H1 (cell line): ENCODE data around the gene NUP62CL. TPM values are rescaled to one million over a fixed set of nuclear protein-coding genes. Genes with fewer than 3 reads are reported as not detected.

ENCODE experiments used
- ATF2 ChIP-seq: IDR thresholded peaks from 2 replicates; pipeline ENCODE4 v1.6.1; 2012; ENCODE audit warnings: low read length, inconsistent platforms
- GABPA ChIP-seq: IDR thresholded peaks from 2 replicates; pipeline ENCODE4 v1.6.1; 2011; ENCODE audit warnings: mild to moderate bottlenecking, low read length, moderate library complexity, borderline replicate concordance; ENCODE audit not compliant: insufficient read depth
- HDAC2 ChIP-seq, 2 experiments: fragments of 300-600 bp in 1 of 2; sonication (generic) in 1 of 2; IDR thresholded peaks; 2 replicates each; pipeline ENCODE4 v1.6.1; 2011 to 2012; ENCODE audit warnings: low read depth in 2 of 2, low read length in 2 of 2, mild to moderate bottlenecking in 2 of 2, moderate library complexity in 2 of 2, borderline replicate concordance in 1 of 2, inconsistent platforms in 1 of 2
- MAX ChIP-seq: IDR thresholded peaks from 2 replicates; pipeline ENCODE4 v1.6.1; 2012; ENCODE audit warnings: inconsistent platforms
- NANOG ChIP-seq: IDR thresholded peaks from 2 replicates; pipeline ENCODE4 v1.6.1; 2011; ENCODE audit warnings: low read length, low read depth, mild to moderate bottlenecking, inconsistent platforms; ENCODE audit not compliant: insufficient read depth, poor library complexity, severe bottlenecking
- POLR2AphosphoS5 ChIP-seq: IDR thresholded peaks from 2 replicates; pipeline ENCODE4 v1.6.1; 2011; ENCODE audit warnings: low read depth, low read length
- RFX5 ChIP-seq: IDR thresholded peaks from 2 replicates; pipeline ENCODE4 v1.6.1; 2011; ENCODE audit warnings: low read depth, low read length, improper control_type of control experiment, borderline replicate concordance
- SP1 ChIP-seq: IDR thresholded peaks from 2 replicates; pipeline ENCODE4 v1.6.1; 2011; ENCODE audit warnings: low read depth, low read length
- SUZ12 ChIP-seq: fragments of 200-600 bp; sonication (generic); IDR thresholded peaks from 2 replicates; pipeline ENCODE4 v1.6.1; 2012; ENCODE audit warnings: mild to moderate bottlenecking, inconsistent platforms, low read length, moderate library complexity, mixed read lengths
- TAF1 ChIP-seq: IDR thresholded peaks from 2 replicates; pipeline ENCODE4 v1.6.1; 2011; ENCODE audit warnings: mild to moderate bottlenecking, low read depth, low read length
- polyA plus RNA-seq, 7 experiments: library from polyadenylated mRNA; depleted of rRNA in 3 of 7; stranded (reverse) in 5 of 7; unstranded in 2 of 7; fragments of >200 nt in 5 of 7; fragments of 200-250 nt in 2 of 7; gene quantifications; 1 replicate in 5 of 7; 2 replicates in 1 of 7; 4 replicates in 1 of 7; pipeline versions ENCODE4 v1.2.1 to v1.2.3, GENCODE V29; 2011 to 2013; ENCODE audit warnings: missing spikeins in 2 of 7, mixed read lengths in 2 of 7
- total RNA-seq: library from RNA; stranded (reverse); fragmentation: NEBNext Ultra II Directional; extraction: Animal tissue kit (Norgen Biotek cat#: 25700); gene quantifications from 2 replicates; pipeline ENCODE4 v1.2.1, GENCODE V29; 2021
- TF ChIP-seq, protein P1 (sequence below): IDR thresholded peaks from 2 replicates; pipeline ENCODE4 v1.6.1; 2012; ENCODE audit warnings: inconsistent platforms

NUP62CL gene
- total and polyA plus RNA-seq, 2 of the 8 experiments (the other 6 are each of a cell fraction or from before 2014, with no cell fraction given) = 3.3 to 6.2 TPM

GRCh38 chrX:107205770-107206696, at the start of gene NUP62CL, which contains the start of gene DNAAF6 (continued):
- TF ChIP-seq ATF2 (no peak), SP1 (peak; percentile 24; the same call in 1 of the 2 replicates), HDAC2 (IDR thresholded peaks at IDR 0.05; ENCODE audit: borderline replicate concordance in 1 of 2, low read depth in 2 of 2, low read length in 2 of 2) (0 out of 4 replicates have a peak, but pooled peaks of 1 of the 2 experiments have one; percentile 45), RFX5 (peak; percentile 55; the same call in 1 of the 2 replicates), MAX (0 out of 2 replicates have a peak, but pooled peaks have one; percentile 21), POLR2AphosphoS5 (peak; percentile 68), NANOG (no peak), GABPA (no peak), SUZ12 (no peak), TAF1 (peak; percentile 78)
- TF ChIP-seq, protein P1, sequence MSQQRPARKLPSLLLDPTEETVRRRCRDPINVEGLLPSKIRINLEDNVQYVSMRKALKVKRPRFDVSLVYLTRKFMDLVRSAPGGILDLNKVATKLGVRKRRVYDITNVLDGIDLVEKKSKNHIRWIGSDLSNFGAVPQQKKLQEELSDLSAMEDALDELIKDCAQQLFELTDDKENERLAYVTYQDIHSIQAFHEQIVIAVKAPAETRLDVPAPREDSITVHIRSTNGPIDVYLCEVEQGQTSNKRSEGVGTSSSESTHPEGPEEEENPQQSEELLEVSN = peak; percentile 68
